HEK293T (cell line): ENCODE results near the gene SLC17A9.

Experiments used
- CTCF ChIA-PET: fragments of 350-600 bp; formaldehyde crosslinking; extraction: SDS; loops from one replicate; lab custom pipeline; 2021; ENCODE audit warnings: antibody characterized with exemption, inconsistent platforms; lab: Yijun Ruan, JAX
- POLR2A ChIA-PET: fragments of 350-600 bp; formaldehyde crosslinking; extraction: SDS; loops from one replicate; lab custom pipeline; 2020; ENCODE audit warnings: antibody characterized with exemption, inconsistent platforms; lab: Yijun Ruan, JAX
- DNase-seq: peaks from one replicate; pipeline ENCODE4 v3.0.0; 2012; ENCODE audit warnings: mixed read lengths; ENCODE audit errors: extremely low spot score
- ARNT ChIP-seq: fragments of 450-650 bp; IDR thresholded peaks from 2 replicates; pipeline ENCODE4 v1.6.1; 2017; ENCODE audit warnings: mild to moderate bottlenecking
- BHLHE40 ChIP-seq: fragments of 450-650 bp; IDR thresholded peaks from 2 replicates; pipeline ENCODE4 v1.6.1; 2016; ENCODE audit warnings: mild to moderate bottlenecking, moderate library complexity, borderline replicate concordance
- CTBP1 ChIP-seq: fragments of 450-650 bp; IDR thresholded peaks from 2 replicates; pipeline ENCODE4 v1.6.1; 2016; ENCODE audit warnings: borderline replicate concordance
- ELF4 ChIP-seq: fragments of 450-650 bp; IDR thresholded peaks from 2 replicates; pipeline ENCODE4 v1.6.1; 2017; ENCODE audit warnings: antibody characterized with exemption
- FOXA1 ChIP-seq: fragments of 450-650 bp; IDR thresholded peaks from 2 replicates; pipeline ENCODE4 v1.6.1; 2016; ENCODE audit warnings: mild to moderate bottlenecking
- FOXK2 ChIP-seq: fragments of 450-650 bp; IDR thresholded peaks from 2 replicates; pipeline ENCODE4 v1.6.1; 2016; ENCODE audit warnings: mild to moderate bottlenecking
- FOXM1 ChIP-seq: fragments of 450-650 bp; IDR thresholded peaks from 2 replicates; pipeline ENCODE4 v1.6.1; 2017; ENCODE audit warnings: mild to moderate bottlenecking, borderline replicate concordance
- HDGF ChIP-seq: fragments of 450-650 bp; IDR thresholded peaks from 2 replicates; pipeline ENCODE4 v1.6.1; 2017; ENCODE audit warnings: antibody characterized with exemption, borderline replicate concordance
- L3MBTL2 ChIP-seq: fragments of 450-650 bp; conservative IDR thresholded peaks from 2 replicates; pipeline ENCODE4 v1.6.1; 2016; ENCODE audit warnings: mild to moderate bottlenecking
- LEF1 ChIP-seq: fragments of 450-650 bp; IDR thresholded peaks from 2 replicates; pipeline ENCODE4 v1.6.1; 2017; ENCODE audit warnings: mild to moderate bottlenecking, borderline replicate concordance
- NFRKB ChIP-seq: fragments of 450-650 bp; IDR thresholded peaks from 2 replicates; pipeline ENCODE4 v1.6.1; 2016; ENCODE audit warnings: mild to moderate bottlenecking, moderate library complexity
- SP1 ChIP-seq: fragments of 450-650 bp; IDR thresholded peaks from 2 replicates; pipeline ENCODE4 v1.6.1; 2017
- SUZ12 ChIP-seq: fragments of 450-650 bp; IDR thresholded peaks from 2 replicates; pipeline ENCODE4 v1.6.1; 2016; ENCODE audit warnings: mild to moderate bottlenecking
- TARDBP ChIP-seq: fragments of 450-650 bp; IDR thresholded peaks from 2 replicates; pipeline ENCODE4 v1.6.1; 2016
- ZNF384 ChIP-seq: fragments of 450-650 bp; IDR thresholded peaks from 2 replicates; pipeline ENCODE4 v1.6.1; 2016
- TF ChIP-seq, protein P1 (sequence below): fragments of 450-650 bp; IDR thresholded peaks from 2 replicates; pipeline ENCODE4 v1.6.1; 2016

Gene SLC17A9

GRCh38 chr20:62907384-62908317, 44.9 kb upstream of the SLC17A9 start:
- DNase-seq: peak; percentile 37
- CTCF ChIA-PET: interaction anchor here (1.1 to 1.5 kb wide), 5 partner anchors 10 to 32 kb away, joined by 3 to 20 read pairs (median 4); partner anchors contain the start of gene DIDO1
- no peak for TF ChIP-seq TARDBP
- TF ChIP-seq, protein P1, sequence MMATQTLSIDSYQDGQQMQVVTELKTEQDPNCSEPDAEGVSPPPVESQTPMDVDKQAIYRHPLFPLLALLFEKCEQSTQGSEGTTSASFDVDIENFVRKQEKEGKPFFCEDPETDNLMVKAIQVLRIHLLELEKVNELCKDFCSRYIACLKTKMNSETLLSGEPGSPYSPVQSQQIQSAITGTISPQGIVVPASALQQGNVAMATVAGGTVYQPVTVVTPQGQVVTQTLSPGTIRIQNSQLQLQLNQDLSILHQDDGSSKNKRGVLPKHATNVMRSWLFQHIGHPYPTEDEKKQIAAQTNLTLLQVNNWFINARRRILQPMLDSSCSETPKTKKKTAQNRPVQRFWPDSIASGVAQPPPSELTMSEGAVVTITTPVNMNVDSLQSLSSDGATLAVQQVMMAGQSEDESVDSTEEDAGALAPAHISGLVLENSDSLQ: no peak
- TF ChIP-seq CTBP1: no peak
- no peak for TF ChIP-seq ARNT
- no peak for TF ChIP-seq HDGF
- TF ChIP-seq BHLHE40: no peak
- POLR2A ChIA-PET: no interaction called here

- DNase-seq: no peak
- POLR2A ChIA-PET: no interaction called here
- TF ChIP-seq SP1 (no peak), ZNF384 (no peak), SUZ12 (no peak), HDGF (no peak), TARDBP (no peak), NFRKB (no peak), FOXM1 (no peak), ELF4 (no peak), LEF1 (no peak), L3MBTL2 (no peak), ARNT (no peak), FOXK2 (no peak), BHLHE40 (no peak), FOXA1 (no peak)
- TF ChIP-seq, protein P1: no peak
- CTCF ChIA-PET: no interaction called here
Measured at GRCh38 chr20:62908971-62909791, 43.3 kb upstream of the SLC17A9 start.

GRCh38 chr20:62910217-62910766, 42.2 kb upstream of the SLC17A9 start:
- no peak for DNase-seq
- ChIA-PET POLR2A (no interaction called here), CTCF (no interaction called here)
- TF ChIP-seq BHLHE40: no peak
- no peak for TF ChIP-seq L3MBTL2
- TF ChIP-seq FOXM1: no peak
- no peak for TF ChIP-seq LEF1
- TF ChIP-seq CTBP1: no peak
- TF ChIP-seq, protein P1: no peak
- TF ChIP-seq HDGF: no peak
- no peak for TF ChIP-seq ARNT

- DNase-seq: no peak
- CTCF ChIA-PET: no interaction called here
- TF ChIP-seq ARNT (no peak), FOXK2 (no peak), FOXA1 (no peak), L3MBTL2 (no peak), SUZ12 (no peak), BHLHE40 (no peak), TARDBP (no peak), NFRKB (no peak), SP1 (no peak), CTBP1 (no peak), LEF1 (no peak), ZNF384 (no peak), FOXM1 (no peak), HDGF (no peak), ELF4 (no peak)
- TF ChIP-seq, protein P1: no peak
- POLR2A ChIA-PET: no interaction called here
Measured at GRCh38 chr20:62910777-62911497, 41.6 kb upstream of the SLC17A9 start.
